ENCODE measurements around the gene DOCK2. TPM values are rescaled to one million over a fixed set of nuclear protein-coding genes. Genes with fewer than 3 reads are reported as not detected.

Gene DOCK2
- total RNA-seq, 1 experiment from 2014 or later: 3.5 TPM

DNA sequence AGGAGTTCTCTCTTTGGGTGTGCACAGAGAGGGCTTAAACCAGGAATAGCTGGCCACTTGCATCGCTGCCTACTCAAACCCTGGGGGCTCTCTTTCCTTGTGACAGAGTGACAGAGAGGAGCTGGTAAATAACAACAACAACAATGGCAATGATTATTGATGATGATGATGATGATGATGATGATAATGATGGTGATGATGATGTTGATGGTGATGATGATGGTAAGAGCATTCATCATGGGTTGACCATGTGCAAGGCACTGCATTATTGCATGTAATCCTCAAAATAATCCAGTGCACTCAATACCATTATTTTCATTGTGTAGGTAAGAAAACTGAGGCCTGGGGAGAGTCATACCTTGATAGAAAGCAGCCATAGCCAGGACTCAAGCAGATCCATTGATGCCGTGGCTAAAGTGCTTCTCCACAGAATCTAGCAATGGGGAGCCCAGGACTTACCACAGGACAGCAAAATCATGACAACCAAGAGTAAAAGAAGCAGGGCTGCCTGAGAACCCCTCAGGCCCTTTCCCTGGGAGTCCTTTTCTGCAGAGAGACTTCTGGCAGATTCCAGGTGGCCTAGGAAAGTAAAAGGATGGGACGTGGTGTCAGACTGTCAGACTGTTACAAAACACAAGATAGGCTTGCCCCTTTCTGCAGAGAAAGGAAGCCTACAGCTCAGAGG, 473.5 kb downstream of the DOCK2 start:
- H3K27me3 ChIP-seq (replicated peaks): peaks cover 7% of the 10 kb centered on the region; the same call in 1 of the 2 replicates
- no peaks in the 10 kb centered on the region for H3K36me3 ChIP-seq
- H3K27ac ChIP-seq: no peak overlapping the region
- 0 out of 2 replicates have a peak, but pooled peaks cover 2% of the 10 kb centered on the region for H3K9me3 ChIP-seq (replicated peaks)
- no peaks in the 10 kb centered on the region for H3K4me1 ChIP-seq (replicated peaks)
- no peak overlapping the region for H3K4me3 ChIP-seq
- peak in 1 of 2 experiments; percentile 18 for DNase-seq (ENCODE audit: low read depth in 1 of 2, low spot score in 2 of 2)

DNA sequence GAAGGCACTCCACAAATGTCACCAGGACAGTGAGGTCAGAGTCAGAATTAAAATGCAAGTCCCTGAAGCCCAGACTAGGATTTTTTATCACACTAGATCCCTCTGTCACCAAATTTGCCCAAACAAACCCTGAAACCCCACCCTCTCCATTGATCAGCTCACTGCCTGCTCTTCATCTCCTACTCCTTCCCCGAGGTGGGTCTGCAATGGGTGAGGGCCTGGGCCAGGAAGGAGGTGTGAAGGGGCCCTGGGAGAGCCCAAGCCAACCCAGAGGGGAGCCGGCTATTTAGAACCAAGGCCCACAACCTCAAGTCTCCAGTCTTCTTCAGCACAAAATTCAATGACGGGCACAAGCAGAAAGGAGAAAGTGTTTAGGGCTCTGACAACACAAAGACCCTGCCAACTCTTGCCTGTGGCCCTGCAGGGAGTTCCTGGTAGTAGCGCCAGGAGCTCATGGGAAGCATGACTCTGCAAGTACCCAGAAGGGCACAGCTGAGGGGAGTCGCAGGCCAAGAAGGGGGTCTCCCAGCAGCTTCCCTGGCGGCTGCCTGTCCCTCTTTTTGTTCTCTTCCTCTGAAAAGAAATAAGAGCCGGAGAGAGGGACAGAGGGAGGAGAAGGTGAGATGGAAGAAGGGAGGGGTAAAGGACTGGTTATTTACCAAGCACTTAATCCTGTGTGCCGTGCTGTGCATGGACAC, 474.2 kb downstream of the DOCK2 start:
- Histone ChIP-seq H3K9me3 (replicated peaks) (0 out of 2 replicates have a peak, but pooled peaks cover 2% of the 10 kb centered on the region), H3K4me1 (replicated peaks) (no peaks in the 10 kb centered on the region), H3K27me3 (replicated peaks) (peaks cover 8% of the 10 kb centered on the region; the same call in 1 of the 2 replicates), H3K4me3 (no peak overlapping the region), H3K27ac (no peak overlapping the region), H3K36me3 (no peaks in the 10 kb centered on the region)
- peak in 1 of 2 experiments; percentile 37 for DNase-seq (ENCODE audit: low read depth in 1 of 2, low spot score in 2 of 2)

DNA sequence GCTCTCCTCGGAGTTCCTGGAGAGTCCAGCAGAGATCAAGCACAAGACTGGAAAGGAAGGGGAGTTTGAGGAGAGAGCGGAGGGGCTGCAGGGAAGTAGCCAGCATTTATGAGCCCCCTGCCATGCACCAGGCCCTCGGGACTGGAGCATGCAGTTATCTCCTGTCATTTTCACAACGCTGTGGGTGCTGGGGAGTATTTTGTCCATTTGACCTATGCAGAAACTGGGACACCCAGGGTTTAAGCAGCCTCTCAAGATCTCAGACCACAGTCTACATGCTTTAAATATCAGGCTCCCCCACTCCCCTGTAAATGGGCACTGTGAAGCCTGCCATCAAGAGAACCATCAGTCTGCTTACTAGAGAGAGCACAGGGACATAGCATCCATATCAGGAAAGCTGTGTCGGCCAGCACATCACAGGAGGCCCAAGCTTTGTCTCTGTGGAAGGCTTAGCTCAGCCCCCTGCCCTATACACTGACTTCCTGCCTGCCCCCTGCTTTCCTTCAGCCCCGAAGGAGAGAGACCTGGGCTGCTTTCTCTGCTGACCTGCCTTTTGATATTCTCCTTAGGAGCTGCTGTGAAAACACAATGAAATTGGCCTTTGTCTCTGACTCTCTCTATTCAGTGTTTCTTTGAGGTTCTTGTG, 475.9 kb downstream of the DOCK2 start:
- DNase-seq (ENCODE audit: low read depth in 1 of 2, low spot score in 2 of 2): peak in 1 of 2 experiments; percentile 31
- peaks cover 8% of the 10 kb centered on the region; the same call in 1 of the 2 replicates for H3K27me3 ChIP-seq (replicated peaks)

DNA sequence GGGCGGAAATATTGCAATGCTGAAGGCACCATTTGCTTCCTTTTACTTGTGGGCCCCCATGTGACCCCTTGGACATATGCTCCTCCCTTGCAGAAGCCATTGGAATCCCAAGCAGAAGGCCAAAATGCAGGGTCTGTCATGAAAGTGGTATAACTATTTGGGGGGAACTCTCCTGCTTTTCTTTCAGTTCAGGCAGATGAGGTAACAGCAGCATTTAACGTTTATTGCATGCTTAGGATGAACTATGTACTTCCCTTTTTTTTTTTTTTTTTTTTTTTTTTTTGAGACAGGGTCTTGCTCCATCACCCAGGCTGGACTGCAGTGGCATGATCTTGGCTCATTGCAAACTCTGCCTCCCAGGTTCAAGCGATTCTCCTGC, 476.4 kb downstream of the DOCK2 start:
- Histone ChIP-seq H3K27ac (no peak overlapping the region), H3K9me3 (replicated peaks) (0 out of 2 replicates have a peak, but pooled peaks cover 2% of the 10 kb centered on the region), H3K36me3 (no peaks in the 10 kb centered on the region), H3K4me1 (replicated peaks) (no peaks in the 10 kb centered on the region), H3K4me3 (no peak overlapping the region), H3K27me3 (replicated peaks) (peaks cover 8% of the 10 kb centered on the region; the same call in 1 of the 2 replicates)
- DNase-seq (ENCODE audit: low read depth in 1 of 2, low spot score in 2 of 2): peak in 1 of 2 experiments; percentile 8

More for the DNA sequence above, 475.9 kb downstream of the DOCK2 start:
- H3K9me3 ChIP-seq (replicated peaks): 0 out of 2 replicates have a peak, but pooled peaks cover 2% of the 10 kb centered on the region
- no peaks in the 10 kb centered on the region for H3K36me3 ChIP-seq
- H3K4me3 ChIP-seq: no peak overlapping the region
- H3K27ac ChIP-seq: no peak overlapping the region
- no peaks in the 10 kb centered on the region for H3K4me1 ChIP-seq (replicated peaks)

DNA sequence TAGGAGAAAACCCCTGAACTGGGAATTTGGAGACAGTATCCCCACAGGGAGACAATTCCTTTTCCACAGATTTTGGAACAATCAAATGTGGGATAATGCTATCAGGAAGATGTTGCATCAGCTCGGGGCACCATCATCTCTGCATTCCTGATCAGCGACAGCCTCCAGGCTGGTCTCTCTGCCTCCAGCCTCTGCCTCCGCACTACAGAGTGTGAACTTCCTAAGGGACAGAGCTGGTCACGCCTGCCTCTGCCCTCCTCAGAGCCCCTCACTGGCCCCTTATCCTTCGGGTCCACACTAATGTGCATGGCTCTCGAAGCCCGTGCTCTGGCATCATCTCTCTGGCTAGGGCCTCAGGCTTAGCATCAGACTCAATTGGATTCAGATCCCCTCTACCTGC, 477.2 kb downstream of the DOCK2 start:
- no peaks in the 10 kb centered on the region for H3K36me3 ChIP-seq
- H3K9me3 ChIP-seq (replicated peaks): 0 out of 2 replicates have a peak, but pooled peaks cover 2% of the 10 kb centered on the region
- H3K27ac ChIP-seq: no peak overlapping the region
- DNase-seq (ENCODE audit: low read depth in 1 of 2, low spot score in 2 of 2): peak in 1 of 2 experiments; percentile 30
- H3K27me3 ChIP-seq (replicated peaks): peaks cover 5% of the 10 kb centered on the region; the same call in 1 of the 2 replicates
- no peaks in the 10 kb centered on the region for H3K4me1 ChIP-seq (replicated peaks)
- H3K4me3 ChIP-seq: no peak overlapping the region

DNA sequence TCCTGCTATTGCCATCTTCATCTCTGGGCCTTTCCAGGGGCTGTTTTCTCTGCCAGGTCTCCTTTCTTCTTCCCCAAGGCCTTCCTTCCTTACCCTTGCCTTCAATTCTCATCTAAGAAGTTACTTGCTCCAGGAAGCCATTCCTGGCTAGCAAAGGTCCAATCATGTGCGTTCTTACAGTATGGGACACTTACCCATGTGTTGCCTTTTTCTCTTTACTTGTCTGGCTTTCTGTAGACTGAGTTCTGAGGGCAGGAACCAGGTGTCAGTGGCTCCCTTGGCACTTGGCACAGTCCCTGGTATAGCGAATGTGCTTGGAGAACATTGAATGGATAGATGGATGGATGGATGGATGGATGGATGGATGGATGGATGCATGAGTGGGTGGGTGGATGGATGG, 478.9 kb downstream of the DOCK2 start:
- Histone ChIP-seq H3K27ac (no peak overlapping the region), H3K4me1 (replicated peaks) (no peaks in the 10 kb centered on the region), H3K27me3 (replicated peaks) (peaks cover 11% of the 10 kb centered on the region), H3K36me3 (no peaks in the 10 kb centered on the region), H3K4me3 (no peak overlapping the region), H3K9me3 (replicated peaks) (0 out of 2 replicates have a peak, but pooled peaks cover 2% of the 10 kb centered on the region)
- peak in 1 of 2 experiments; percentile 15 for DNase-seq (ENCODE audit: low read depth in 1 of 2, low spot score in 2 of 2)

DNA sequence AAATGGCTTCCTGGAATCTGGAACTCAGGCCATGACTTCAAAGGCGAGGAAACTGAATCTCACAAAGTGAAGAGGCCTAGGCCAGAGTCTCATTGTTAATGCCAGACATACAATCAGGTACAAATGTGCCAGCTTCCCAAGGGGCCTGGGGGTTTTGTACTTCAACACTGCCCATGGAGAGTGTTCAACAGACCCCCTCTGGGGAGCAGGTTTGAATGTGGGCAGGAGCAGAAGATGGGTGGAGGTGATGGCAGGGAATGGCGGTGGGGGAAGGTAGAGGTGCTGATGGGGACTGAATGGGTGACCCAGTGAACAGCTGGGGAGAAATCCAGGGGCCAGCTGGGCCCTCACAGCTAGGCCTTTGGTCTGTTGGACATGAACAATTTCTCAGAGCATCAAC, 480.7 kb downstream of the DOCK2 start:
- Histone ChIP-seq H3K27me3 (replicated peaks) (peaks cover 18% of the 10 kb centered on the region), H3K4me1 (replicated peaks) (no peaks in the 10 kb centered on the region), H3K9me3 (replicated peaks) (0 out of 2 replicates have a peak, but pooled peaks cover 2% of the 10 kb centered on the region), H3K36me3 (no peaks in the 10 kb centered on the region), H3K4me3 (no peak overlapping the region), H3K27ac (no peak overlapping the region)
- DNase-seq (ENCODE audit: low read depth in 1 of 2, low spot score in 2 of 2): peak in 1 of 2 experiments; percentile 40

DNA sequence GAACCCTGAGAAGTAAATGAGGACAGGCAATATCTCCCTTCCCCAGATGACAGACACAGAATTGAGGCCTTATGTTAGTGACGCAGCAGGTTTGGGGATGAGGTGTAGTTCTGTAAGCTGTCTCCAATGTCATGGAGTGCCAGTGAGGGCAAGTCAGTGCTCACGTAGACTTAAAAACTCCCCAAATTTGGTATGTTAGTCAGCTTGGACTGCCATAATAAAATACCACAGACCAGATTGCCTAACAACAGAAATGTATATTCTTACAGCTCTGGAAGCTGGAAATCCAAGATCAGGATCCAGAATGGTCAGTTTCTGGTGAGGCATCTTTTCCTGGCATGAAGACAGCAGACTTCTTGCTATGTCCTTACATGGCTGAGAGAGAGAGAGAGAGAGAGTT, 483.5 kb downstream of the DOCK2 start:
- peak in 1 of 2 experiments; percentile 16 for DNase-seq (ENCODE audit: low read depth in 1 of 2, low spot score in 2 of 2)
- Histone ChIP-seq H3K27me3 (replicated peaks) (peaks cover 13% of the 10 kb centered on the region), H3K4me3 (no peak overlapping the region), H3K36me3 (no peaks in the 10 kb centered on the region), H3K27ac (no peak overlapping the region), H3K9me3 (replicated peaks) (no peaks in the 10 kb centered on the region), H3K4me1 (replicated peaks) (no peaks in the 10 kb centered on the region)

DNA sequence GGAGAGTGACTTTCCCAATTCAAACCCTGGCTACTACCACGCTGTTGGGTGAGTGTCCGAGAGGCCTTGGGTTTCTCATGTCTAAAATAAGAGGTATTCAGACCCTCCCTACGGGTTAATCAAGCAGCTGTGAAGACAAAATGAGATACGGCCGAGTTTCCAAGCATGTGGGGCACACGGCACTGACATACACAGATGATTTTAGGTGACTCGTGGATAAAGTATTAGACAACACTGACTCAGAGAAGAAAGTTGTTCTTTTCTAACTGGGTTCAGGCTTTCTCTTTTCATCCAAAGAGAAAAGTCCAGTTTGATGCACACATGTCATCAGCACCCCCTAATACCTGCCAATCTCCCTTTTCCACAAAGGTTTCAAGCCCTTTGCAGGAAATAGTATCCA, 484.2 kb downstream of the DOCK2 start:
- no peaks in the 10 kb centered on the region for H3K36me3 ChIP-seq
- no peaks in the 10 kb centered on the region for H3K4me1 ChIP-seq (replicated peaks)
- H3K9me3 ChIP-seq (replicated peaks): no peaks in the 10 kb centered on the region; the same call in 1 of the 2 replicates
- H3K4me3 ChIP-seq: no peak overlapping the region
- H3K27me3 ChIP-seq (replicated peaks): peaks cover 13% of the 10 kb centered on the region
- H3K27ac ChIP-seq: no peak overlapping the region
- DNase-seq (ENCODE audit: low read depth in 1 of 2, low spot score in 2 of 2): peak in 1 of 2 experiments; percentile 16

DNA sequence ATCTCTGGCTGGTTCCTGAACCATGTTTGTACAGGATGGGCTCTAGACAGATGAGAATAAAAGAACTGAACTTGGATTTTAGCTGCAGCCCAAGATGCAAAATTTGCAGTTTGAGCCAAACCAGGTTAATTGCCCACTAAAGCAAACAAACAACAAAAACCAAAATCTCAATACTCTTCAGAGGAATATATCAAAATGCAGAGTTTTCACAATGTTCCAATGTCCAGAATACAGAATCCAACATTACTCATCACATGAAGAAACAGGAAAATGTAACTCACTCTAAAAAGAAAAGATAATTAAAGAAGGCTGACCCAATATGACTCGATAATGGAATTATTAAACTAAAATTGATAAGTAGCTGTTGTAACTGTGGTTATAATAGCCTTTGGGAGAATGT, 489.0 kb downstream of the DOCK2 start:
- Histone ChIP-seq H3K27ac (no peak overlapping the region), H3K9me3 (replicated peaks) (no peaks in the 10 kb centered on the region; the same call in 1 of the 2 replicates), H3K4me1 (replicated peaks) (no peaks in the 10 kb centered on the region), H3K4me3 (no peak overlapping the region), H3K27me3 (replicated peaks) (peaks cover 6% of the 10 kb centered on the region; the same call in 1 of the 2 replicates), H3K36me3 (no peaks in the 10 kb centered on the region)
- no peak for DNase-seq (ENCODE audit: low read depth in 1 of 2, low spot score in 2 of 2)

DNA sequence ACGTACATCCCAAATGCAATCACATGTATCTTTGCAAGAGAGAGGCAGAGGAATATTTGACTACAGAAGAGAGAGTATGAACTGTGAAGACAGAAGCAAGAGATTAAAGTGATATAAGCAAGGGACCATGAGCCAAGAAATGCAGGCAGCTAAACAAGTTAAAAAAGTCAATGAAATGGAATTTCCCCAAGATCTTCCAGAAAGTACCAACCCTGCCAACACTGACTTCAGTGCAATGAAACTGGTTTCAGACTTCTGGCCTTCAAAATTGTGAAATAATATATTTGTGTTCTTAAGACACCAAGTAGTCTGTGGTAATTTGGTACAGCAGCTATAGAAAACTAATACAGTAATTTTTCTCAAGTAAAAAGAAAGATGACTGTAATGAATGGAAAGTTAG, 489.6 kb downstream of the DOCK2 start:
- Histone ChIP-seq H3K4me1 (replicated peaks) (no peaks in the 10 kb centered on the region), H3K9me3 (replicated peaks) (no peaks in the 10 kb centered on the region; the same call in 1 of the 2 replicates), H3K4me3 (no peak overlapping the region), H3K27me3 (replicated peaks) (peaks cover under 1% of the 10 kb centered on the region; the same call in 1 of the 2 replicates), H3K27ac (no peak overlapping the region), H3K36me3 (no peaks in the 10 kb centered on the region)
- no peak for DNase-seq (ENCODE audit: low read depth in 1 of 2, low spot score in 2 of 2)

DNA sequence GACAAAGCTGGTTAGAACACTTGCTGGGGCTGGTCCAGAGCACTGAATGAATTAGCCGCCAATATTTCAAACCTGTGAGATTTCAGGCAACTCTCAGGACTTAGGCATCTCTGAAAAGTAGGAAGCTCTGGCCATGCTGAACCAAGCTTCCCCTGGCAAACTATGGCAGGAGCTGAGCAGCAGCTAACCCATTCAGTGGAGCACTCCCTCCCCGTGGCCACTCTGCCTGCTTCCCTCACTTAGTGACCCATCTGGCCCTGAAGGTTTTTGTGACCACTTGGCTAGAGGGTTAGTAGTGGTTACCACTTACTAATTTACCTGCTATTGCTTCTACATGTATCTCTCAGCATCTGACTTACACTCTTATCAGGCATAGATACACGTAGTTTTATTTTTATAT, 494.2 kb downstream of the DOCK2 start:
- Histone ChIP-seq H3K4me1 (replicated peaks) (peaks cover 10% of the 10 kb centered on the region), H3K36me3 (no peaks in the 10 kb centered on the region), H3K27ac (no peak overlapping the region), H3K9me3 (replicated peaks) (no peaks in the 10 kb centered on the region; the same call in 1 of the 2 replicates), H3K4me3 (no peak overlapping the region), H3K27me3 (replicated peaks) (no peaks in the 10 kb centered on the region)
- DNase-seq (ENCODE audit: low read depth in 1 of 2, low spot score in 2 of 2): peak in 1 of 2 experiments; percentile 29

DNA sequence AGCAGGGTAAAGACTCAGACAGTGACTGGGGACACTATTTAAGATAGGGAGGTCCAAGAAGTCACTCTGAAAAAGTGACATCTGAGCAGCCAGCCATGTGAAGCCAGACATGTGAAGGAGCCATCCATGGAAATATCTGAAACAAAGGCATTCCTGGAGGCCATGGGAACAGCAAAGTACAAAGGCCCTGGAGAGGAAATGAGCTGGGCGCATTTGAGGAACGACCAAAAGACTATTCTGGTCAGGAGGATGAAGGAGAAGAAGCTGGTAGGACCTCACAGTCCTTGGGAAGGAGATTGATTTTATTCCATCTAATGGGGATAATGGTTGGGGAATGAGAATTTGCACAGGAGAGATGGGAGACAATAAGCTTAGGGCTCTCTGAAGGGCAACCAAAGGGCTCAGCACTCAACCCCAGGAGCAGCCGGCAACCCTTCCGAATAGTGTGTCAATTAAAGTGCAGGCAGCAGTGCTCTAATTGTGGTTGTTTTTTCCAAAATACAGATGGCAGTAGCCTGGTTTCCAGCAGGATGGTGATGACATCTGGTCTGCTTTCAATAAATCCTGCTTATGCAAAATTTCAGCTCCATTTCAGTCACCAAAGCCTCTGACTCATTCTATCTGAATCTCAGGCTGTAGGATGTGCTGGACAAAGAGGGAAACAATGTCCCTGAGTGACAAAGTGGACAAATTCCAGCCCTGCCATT, 495.3 kb downstream of the DOCK2 start:
- Histone ChIP-seq H3K27ac (no peak overlapping the region), H3K9me3 (replicated peaks) (no peaks in the 10 kb centered on the region), H3K4me1 (replicated peaks) (peaks cover 10% of the 10 kb centered on the region), H3K27me3 (replicated peaks) (no peaks in the 10 kb centered on the region), H3K36me3 (no peaks in the 10 kb centered on the region), H3K4me3 (no peak overlapping the region)
- peak; percentile 45 to 54 for DNase-seq (ENCODE audit: low read depth in 1 of 2, low spot score in 2 of 2)
